ENCODE data around the gene C1QTNF2. TPM values are rescaled to one million over a fixed set of nuclear protein-coding genes. Genes with fewer than 3 reads are reported as not detected.

Gene C1QTNF2
- total and polyA plus RNA-seq, 7 donors = 0.08 to 1.8 (median 0.35) TPM

GRCh38 chr5:160306696-160307095, 63.7 kb downstream of the C1QTNF2 start:
- no peak overlapping the region for H3K27ac ChIP-seq
- intact Hi-C loops (cut with DNase I) = no loop called here
- peaks cover 0 to 22% (median 2%) of the 10 kb centered on the region in 3 donors for H3K27me3 ChIP-seq (ENCODE audit: insufficient read depth in 3 of 3, low read length in 2 of 3)
- WGBS, 3 donors = 92 to 96% (median 95%) methylated on average over 4 of the region's 4 CpGs
- H3K36me3 ChIP-seq (ENCODE audit: insufficient read depth in 1 of 2, low read depth in 1 of 2) = no peaks in the 10 kb centered on the region
- no peak for DNase-seq
- no peak overlapping the region for H3K4me3 ChIP-seq
- no peak for TF ChIP-seq CTCF (IDR thresholded peaks at IDR 0.05)
- H3K9me3 ChIP-seq = no peaks in the 10 kb centered on the region
- ATAC-seq = no peak
- no peaks in the 10 kb centered on the region for H3K4me1 ChIP-seq

- no peak for ATAC-seq
Observed at GRCh38 chr5:160305319-160305718, 65.1 kb downstream of the C1QTNF2 start.

GRCh38 chr5:160303690-160304089, 66.7 kb downstream of the C1QTNF2 start:
- no peak overlapping the region for H3K27ac ChIP-seq
- 46 to 57% (median 52%) methylated on average over 3 of the region's 3 CpGs for WGBS, 3 donors
- no peak overlapping the region for H3K4me3 ChIP-seq
- H3K9me3 ChIP-seq = no peaks in the 10 kb centered on the region
- H3K27me3 ChIP-seq (ENCODE audit: insufficient read depth in 3 of 3, low read length in 2 of 3) = no peaks in the 10 kb centered on the region
- DNase-seq = no peak
- no peak for TF ChIP-seq CTCF (IDR thresholded peaks at IDR 0.05)
- no peak for ATAC-seq
- H3K36me3 ChIP-seq (ENCODE audit: insufficient read depth in 1 of 2, low read depth in 1 of 2) = no peaks in the 10 kb centered on the region
- H3K4me1 ChIP-seq = no peaks in the 10 kb centered on the region
- intact Hi-C loops (cut with DNase I) = no loop called here

More at GRCh38 chr5:160305319-160305718, 65.1 kb downstream of the C1QTNF2 start:
- Histone ChIP-seq H3K9me3 (no peaks in the 10 kb centered on the region), H3K4me1 (no peaks in the 10 kb centered on the region), H3K36me3 (ENCODE audit: insufficient read depth in 1 of 2, low read depth in 1 of 2) (no peaks in the 10 kb centered on the region), H3K27me3 (ENCODE audit: insufficient read depth in 3 of 3, low read length in 2 of 3) (peaks cover 0 to 9% (median 0%) of the 10 kb centered on the region in 3 donors), H3K27ac (no peak overlapping the region), H3K4me3 (no peak overlapping the region)
- 95 to 98% (median 95%) methylated on average over 10 of the region's 10 CpGs for WGBS, 3 donors
- intact Hi-C loops (cut with DNase I) = no loop called here
- DNase-seq = no peak
- TF ChIP-seq CTCF (IDR thresholded peaks at IDR 0.05) = no peak

- intact Hi-C loops (cut with DNase I) = no loop called here
- no peaks in the 10 kb centered on the region for H3K4me1 ChIP-seq
- H3K27ac ChIP-seq = no peak overlapping the region
- TF ChIP-seq CTCF (IDR thresholded peaks at IDR 0.05) = no peak
- no peaks in the 10 kb centered on the region for H3K27me3 ChIP-seq (ENCODE audit: insufficient read depth in 3 of 3, low read length in 2 of 3)
- DNase-seq = no peak
- WGBS, 3 donors = 94 to 96% (median 96%) methylated on average over 10 of the region's 10 CpGs
- ATAC-seq = no peak
- H3K9me3 ChIP-seq = no peaks in the 10 kb centered on the region
- no peak overlapping the region for H3K4me3 ChIP-seq
- H3K36me3 ChIP-seq (ENCODE audit: insufficient read depth in 1 of 2, low read depth in 1 of 2) = no peaks in the 10 kb centered on the region
Observed at GRCh38 chr5:160298189-160298588, 72.2 kb downstream of the C1QTNF2 start.

GRCh38 chr5:160297776-160298175, 72.7 kb downstream of the C1QTNF2 start:
- Histone ChIP-seq H3K4me1 (no peaks in the 10 kb centered on the region), H3K36me3 (ENCODE audit: insufficient read depth in 1 of 2, low read depth in 1 of 2) (no peaks in the 10 kb centered on the region), H3K27ac (no peak overlapping the region), H3K27me3 (ENCODE audit: insufficient read depth in 3 of 3, low read length in 2 of 3) (no peaks in the 10 kb centered on the region), H3K9me3 (no peaks in the 10 kb centered on the region), H3K4me3 (no peak overlapping the region)
- intact Hi-C loops (cut with DNase I) = no loop called here
- DNase-seq = no peak
- 89 to 92% (median 91%) methylated on average over 5 of the region's 5 CpGs for whole genome bisulfite sequencing, 3 donors
- ATAC-seq = no peak
- no peak for TF ChIP-seq CTCF (IDR thresholded peaks at IDR 0.05)

Data from psoas muscle (tissue), 8 donors.